Panc1 (cell line): ENCODE measurements around the gene PRPS2.

Source experiments
- POLR2AphosphoS5 ChIP-seq: IDR thresholded peaks from 2 replicates; pipeline ENCODE4 v1.6.1; 2012; ENCODE audit warnings: mild to moderate bottlenecking, low read depth, low read length, moderate library complexity
- TF ChIP-seq, protein P1 (sequence below): fragments of 450-650 bp; IDR thresholded peaks from 2 replicates; pipeline ENCODE4 v1.5.1; 2017; ENCODE audit warnings: mild to moderate bottlenecking
- TF ChIP-seq, protein P2 (sequence below), 2 experiments: IDR thresholded peaks; 2 replicates each; pipeline ENCODE4 v1.6.1; 2011 to 2012; ENCODE audit warnings: low read depth in 2 of 2, control low read depth in 1 of 2, low read length in 1 of 2, mild to moderate bottlenecking in 1 of 2, moderate library complexity in 1 of 2; ENCODE audit not compliant: insufficient read depth in 1 of 2

DNA sequence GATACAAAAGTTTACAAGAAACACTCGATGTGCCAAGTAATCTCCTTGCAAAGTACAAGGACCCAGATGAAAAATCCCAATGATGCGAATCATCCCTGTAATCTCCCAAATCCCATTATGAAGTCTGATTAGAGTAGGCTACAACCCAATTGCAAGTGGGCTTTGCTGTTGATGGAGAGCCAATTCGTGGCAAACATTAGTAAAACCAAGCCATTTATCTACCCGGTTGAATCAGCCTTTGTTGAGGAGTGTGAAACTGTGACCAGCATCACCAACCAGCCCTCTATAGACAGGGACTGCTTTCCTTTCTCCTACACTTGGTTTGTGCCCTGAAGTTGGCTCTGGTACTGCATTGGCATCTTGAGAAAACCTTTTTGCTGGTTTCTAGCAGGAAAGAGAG, 1.2 kb upstream of the PRPS2 start:
- TF ChIP-seq, protein P1, sequence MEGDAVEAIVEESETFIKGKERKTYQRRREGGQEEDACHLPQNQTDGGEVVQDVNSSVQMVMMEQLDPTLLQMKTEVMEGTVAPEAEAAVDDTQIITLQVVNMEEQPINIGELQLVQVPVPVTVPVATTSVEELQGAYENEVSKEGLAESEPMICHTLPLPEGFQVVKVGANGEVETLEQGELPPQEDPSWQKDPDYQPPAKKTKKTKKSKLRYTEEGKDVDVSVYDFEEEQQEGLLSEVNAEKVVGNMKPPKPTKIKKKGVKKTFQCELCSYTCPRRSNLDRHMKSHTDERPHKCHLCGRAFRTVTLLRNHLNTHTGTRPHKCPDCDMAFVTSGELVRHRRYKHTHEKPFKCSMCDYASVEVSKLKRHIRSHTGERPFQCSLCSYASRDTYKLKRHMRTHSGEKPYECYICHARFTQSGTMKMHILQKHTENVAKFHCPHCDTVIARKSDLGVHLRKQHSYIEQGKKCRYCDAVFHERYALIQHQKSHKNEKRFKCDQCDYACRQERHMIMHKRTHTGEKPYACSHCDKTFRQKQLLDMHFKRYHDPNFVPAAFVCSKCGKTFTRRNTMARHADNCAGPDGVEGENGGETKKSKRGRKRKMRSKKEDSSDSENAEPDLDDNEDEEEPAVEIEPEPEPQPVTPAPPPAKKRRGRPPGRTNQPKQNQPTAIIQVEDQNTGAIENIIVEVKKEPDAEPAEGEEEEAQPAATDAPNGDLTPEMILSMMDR: no peak
- TF ChIP-seq, protein P2, sequence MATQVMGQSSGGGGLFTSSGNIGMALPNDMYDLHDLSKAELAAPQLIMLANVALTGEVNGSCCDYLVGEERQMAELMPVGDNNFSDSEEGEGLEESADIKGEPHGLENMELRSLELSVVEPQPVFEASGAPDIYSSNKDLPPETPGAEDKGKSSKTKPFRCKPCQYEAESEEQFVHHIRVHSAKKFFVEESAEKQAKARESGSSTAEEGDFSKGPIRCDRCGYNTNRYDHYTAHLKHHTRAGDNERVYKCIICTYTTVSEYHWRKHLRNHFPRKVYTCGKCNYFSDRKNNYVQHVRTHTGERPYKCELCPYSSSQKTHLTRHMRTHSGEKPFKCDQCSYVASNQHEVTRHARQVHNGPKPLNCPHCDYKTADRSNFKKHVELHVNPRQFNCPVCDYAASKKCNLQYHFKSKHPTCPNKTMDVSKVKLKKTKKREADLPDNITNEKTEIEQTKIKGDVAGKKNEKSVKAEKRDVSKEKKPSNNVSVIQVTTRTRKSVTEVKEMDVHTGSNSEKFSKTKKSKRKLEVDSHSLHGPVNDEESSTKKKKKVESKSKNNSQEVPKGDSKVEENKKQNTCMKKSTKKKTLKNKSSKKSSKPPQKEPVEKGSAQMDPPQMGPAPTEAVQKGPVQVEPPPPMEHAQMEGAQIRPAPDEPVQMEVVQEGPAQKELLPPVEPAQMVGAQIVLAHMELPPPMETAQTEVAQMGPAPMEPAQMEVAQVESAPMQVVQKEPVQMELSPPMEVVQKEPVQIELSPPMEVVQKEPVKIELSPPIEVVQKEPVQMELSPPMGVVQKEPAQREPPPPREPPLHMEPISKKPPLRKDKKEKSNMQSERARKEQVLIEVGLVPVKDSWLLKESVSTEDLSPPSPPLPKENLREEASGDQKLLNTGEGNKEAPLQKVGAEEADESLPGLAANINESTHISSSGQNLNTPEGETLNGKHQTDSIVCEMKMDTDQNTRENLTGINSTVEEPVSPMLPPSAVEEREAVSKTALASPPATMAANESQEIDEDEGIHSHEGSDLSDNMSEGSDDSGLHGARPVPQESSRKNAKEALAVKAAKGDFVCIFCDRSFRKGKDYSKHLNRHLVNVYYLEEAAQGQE (IDR thresholded peaks at IDR 0.05; ENCODE audit: insufficient read depth in 1 of 2, low read depth in 2 of 2, low read length in 1 of 2): no peak
- no peak for TF ChIP-seq POLR2AphosphoS5
